SK-N-SH treated with all-trans-retinoic acid at 6 μM for 48 hours (cell line): Measurements from ENCODE around the gene HOXD3.

Experiments
- ATAC-seq: fragments of 200-7000 bp; cut with Tn5 transposase; 3 replicates; pipeline ENCODE4 v1.9.1; 2020; ENCODE audit warnings: mild to moderate bottlenecking, moderate library complexity
- ARNTL ChIP-seq: fragments of 450-650 bp; formaldehyde crosslinking; IDR thresholded peaks from 2 replicates; pipeline ENCODE4 v1.5.0; 2020; ENCODE audit warnings: low read depth, mild to moderate bottlenecking, moderate library complexity, borderline replicate concordance
- BACH2 ChIP-seq: fragments of 250-450 bp; sonication (Bioruptor Pico); IDR thresholded peaks from 2 replicates; pipeline ENCODE4 v1.9.0; 2021; ENCODE audit warnings: mild to moderate bottlenecking, borderline replicate concordance
- CREB5 ChIP-seq: fragments of 250-450 bp; sonication (Bioruptor Pico); IDR thresholded peaks from 2 replicates; pipeline ENCODE4 v1.5.1; 2020; ENCODE audit warnings: low read depth, mild to moderate bottlenecking, moderate library complexity
- CSRNP3 ChIP-seq: fragments of 250-450 bp; sonication (Bioruptor Pico); IDR thresholded peaks from 2 replicates; pipeline ENCODE4 v1.5.1; 2021; ENCODE audit warnings: mild to moderate bottlenecking, moderate library complexity
- ESRRG ChIP-seq: fragments of 250-450 bp; sonication (Bioruptor Pico); IDR thresholded peaks from 2 replicates; pipeline ENCODE4 v1.6.1; 2021; ENCODE audit warnings: mild to moderate bottlenecking
- ISL1 ChIP-seq: fragments of 250-450 bp; sonication (Bioruptor Pico); IDR thresholded peaks from 2 replicates; pipeline ENCODE4 v2.1.2; 2022; ENCODE audit warnings: mild to moderate bottlenecking, moderate library complexity
- OSR1 ChIP-seq: fragments of 250-450 bp; sonication (Bioruptor Pico); IDR thresholded peaks from 2 replicates; pipeline ENCODE4 v1.8.0; 2022; ENCODE audit warnings: moderate library complexity, mild to moderate bottlenecking, inconsistent platforms
- PATZ1 ChIP-seq: fragments of 250-450 bp; sonication (Bioruptor Pico); IDR thresholded peaks from 2 replicates; pipeline ENCODE4 v1.8.0; 2020; ENCODE audit warnings: mild to moderate bottlenecking, moderate library complexity, borderline replicate concordance
- RARB ChIP-seq: fragments of 250-450 bp; sonication (Bioruptor Pico); IDR thresholded peaks from 2 replicates; pipeline ENCODE4 v1.8.0; 2021; ENCODE audit warnings: mild to moderate bottlenecking, moderate library complexity
- SNAI2 ChIP-seq: fragments of 250-450 bp; sonication (Bioruptor Pico); IDR thresholded peaks from 2 replicates; pipeline ENCODE4 v1.5.0; 2020; ENCODE audit warnings: mild to moderate bottlenecking, moderate library complexity
- TCF4 ChIP-seq: fragments of 250-450 bp; sonication (Bioruptor Pico); IDR thresholded peaks from 2 replicates; pipeline ENCODE4 v1.8.0; 2021; ENCODE audit warnings: mild to moderate bottlenecking, moderate library complexity, borderline replicate concordance
- TOX ChIP-seq: fragments of 250-450 bp; sonication (Bioruptor Pico); IDR thresholded peaks from 2 replicates; pipeline ENCODE4 v1.8.0; 2021; ENCODE audit warnings: mild to moderate bottlenecking, moderate library complexity, borderline replicate concordance
- ZFP3 ChIP-seq: fragments of 250-450 bp; sonication (Bioruptor Pico); IDR thresholded peaks from 2 replicates; pipeline ENCODE4 v1.5.0; 2020; ENCODE audit warnings: mild to moderate bottlenecking, moderate library complexity
- ZFP30 ChIP-seq: fragments of 450-650 bp; formaldehyde crosslinking; IDR thresholded peaks from 2 replicates; pipeline ENCODE4 v1.5.0; 2022; ENCODE audit warnings: mild to moderate bottlenecking, moderate library complexity
- ZNF565 ChIP-seq: fragments of 450-650 bp; formaldehyde crosslinking; conservative IDR thresholded peaks from 2 replicates; pipeline ENCODE4 v1.5.0; 2020; ENCODE audit warnings: low read depth, mild to moderate bottlenecking, moderate library complexity
- ZNF70 ChIP-seq: fragments of 450-650 bp; formaldehyde crosslinking; IDR thresholded peaks from 2 replicates; pipeline ENCODE4 v1.5.0; 2020; ENCODE audit warnings: mild to moderate bottlenecking, moderate library complexity
- ZNF8 ChIP-seq: fragments of 450-650 bp; formaldehyde crosslinking; IDR thresholded peaks from 2 replicates; pipeline ENCODE4 v1.5.0; 2020; ENCODE audit warnings: mild to moderate bottlenecking, moderate library complexity
- TF ChIP-seq, protein P1 (sequence below): fragments of 250-450 bp; sonication (Bioruptor Pico); IDR thresholded peaks from 2 replicates; pipeline ENCODE4 v1.5.0; 2020; ENCODE audit warnings: mild to moderate bottlenecking, moderate library complexity
- TF ChIP-seq, protein P2 (sequence below): fragments of 250-450 bp; sonication (Bioruptor Pico); IDR thresholded peaks from 2 replicates; pipeline ENCODE4 v1.8.0; 2021; ENCODE audit warnings: low read depth, mild to moderate bottlenecking, moderate library complexity, borderline replicate concordance

The HOXD3 gene

GRCh38 chr2:176147800-176148496, 9.2 kb upstream of the HOXD3 start:
- ATAC-seq = no peak
- peak; percentile 48; the same call in 1 of the 2 replicates for TF ChIP-seq ZNF70 (CRISPR knock-in tag)
- TF ChIP-seq, protein P1, sequence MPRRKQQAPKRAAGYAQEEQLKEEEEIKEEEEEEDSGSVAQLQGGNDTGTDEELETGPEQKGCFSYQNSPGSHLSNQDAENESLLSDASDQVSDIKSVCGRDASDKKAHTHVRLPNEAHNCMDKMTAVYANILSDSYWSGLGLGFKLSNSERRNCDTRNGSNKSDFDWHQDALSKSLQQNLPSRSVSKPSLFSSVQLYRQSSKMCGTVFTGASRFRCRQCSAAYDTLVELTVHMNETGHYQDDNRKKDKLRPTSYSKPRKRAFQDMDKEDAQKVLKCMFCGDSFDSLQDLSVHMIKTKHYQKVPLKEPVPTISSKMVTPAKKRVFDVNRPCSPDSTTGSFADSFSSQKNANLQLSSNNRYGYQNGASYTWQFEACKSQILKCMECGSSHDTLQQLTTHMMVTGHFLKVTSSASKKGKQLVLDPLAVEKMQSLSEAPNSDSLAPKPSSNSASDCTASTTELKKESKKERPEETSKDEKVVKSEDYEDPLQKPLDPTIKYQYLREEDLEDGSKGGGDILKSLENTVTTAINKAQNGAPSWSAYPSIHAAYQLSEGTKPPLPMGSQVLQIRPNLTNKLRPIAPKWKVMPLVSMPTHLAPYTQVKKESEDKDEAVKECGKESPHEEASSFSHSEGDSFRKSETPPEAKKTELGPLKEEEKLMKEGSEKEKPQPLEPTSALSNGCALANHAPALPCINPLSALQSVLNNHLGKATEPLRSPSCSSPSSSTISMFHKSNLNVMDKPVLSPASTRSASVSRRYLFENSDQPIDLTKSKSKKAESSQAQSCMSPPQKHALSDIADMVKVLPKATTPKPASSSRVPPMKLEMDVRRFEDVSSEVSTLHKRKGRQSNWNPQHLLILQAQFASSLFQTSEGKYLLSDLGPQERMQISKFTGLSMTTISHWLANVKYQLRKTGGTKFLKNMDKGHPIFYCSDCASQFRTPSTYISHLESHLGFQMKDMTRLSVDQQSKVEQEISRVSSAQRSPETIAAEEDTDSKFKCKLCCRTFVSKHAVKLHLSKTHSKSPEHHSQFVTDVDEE (CRISPR knock-in tag) = no peak

- no peak for ATAC-seq
- TF ChIP-seq CREB5 (CRISPR knock-in tag) = no peak
- TF ChIP-seq ARNTL = no peak
- no peak for TF ChIP-seq ZNF70 (CRISPR knock-in tag)
- TF ChIP-seq TCF4 (CRISPR knock-in tag) = no peak
- TF ChIP-seq ZNF8 (CRISPR knock-in tag) = no peak
- no peak for TF ChIP-seq BACH2 (CRISPR knock-in tag)
- TF ChIP-seq PATZ1 (CRISPR knock-in tag) = no peak
- TF ChIP-seq CSRNP3 = no peak
- no peak for TF ChIP-seq TOX (CRISPR knock-in tag)
- no peak for TF ChIP-seq ISL1 (CRISPR knock-in tag)
Measured at GRCh38 chr2:176148751-176149421, 8.2 kb upstream of the HOXD3 start.

GRCh38 chr2:176149481-176149938, 7.6 kb upstream of the HOXD3 start:
- ATAC-seq = no peak
- TF ChIP-seq, protein P2, sequence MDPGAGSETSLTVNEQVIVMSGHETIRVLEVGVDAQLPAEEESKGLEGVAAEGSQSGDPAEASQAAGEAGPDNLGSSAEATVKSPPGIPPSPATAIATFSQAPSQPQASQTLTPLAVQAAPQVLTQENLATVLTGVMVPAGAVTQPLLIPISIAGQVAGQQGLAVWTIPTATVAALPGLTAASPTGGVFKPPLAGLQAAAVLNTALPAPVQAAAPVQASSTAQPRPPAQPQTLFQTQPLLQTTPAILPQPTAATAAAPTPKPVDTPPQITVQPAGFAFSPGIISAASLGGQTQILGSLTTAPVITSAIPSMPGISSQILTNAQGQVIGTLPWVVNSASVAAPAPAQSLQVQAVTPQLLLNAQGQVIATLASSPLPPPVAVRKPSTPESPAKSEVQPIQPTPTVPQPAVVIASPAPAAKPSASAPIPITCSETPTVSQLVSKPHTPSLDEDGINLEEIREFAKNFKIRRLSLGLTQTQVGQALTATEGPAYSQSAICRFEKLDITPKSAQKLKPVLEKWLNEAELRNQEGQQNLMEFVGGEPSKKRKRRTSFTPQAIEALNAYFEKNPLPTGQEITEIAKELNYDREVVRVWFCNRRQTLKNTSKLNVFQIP = no peak
- no peak for TF ChIP-seq ZNF8 (CRISPR knock-in tag)
- no peak for TF ChIP-seq ZNF565 (CRISPR knock-in tag)
- no peak for TF ChIP-seq RARB (CRISPR knock-in tag)
- no peak for TF ChIP-seq ZNF70 (CRISPR knock-in tag)
- no peak for TF ChIP-seq OSR1 (CRISPR knock-in tag)
- TF ChIP-seq, protein P1 (CRISPR knock-in tag) = no peak
- TF ChIP-seq SNAI2 (CRISPR knock-in tag) = no peak
- TF ChIP-seq ESRRG = no peak
- TF ChIP-seq ZFP3 = no peak
- TF ChIP-seq ZFP30 (CRISPR knock-in tag) = no peak
- TF ChIP-seq TCF4 (CRISPR knock-in tag) = no peak
- no peak for TF ChIP-seq CSRNP3
- no peak for TF ChIP-seq ARNTL
- TF ChIP-seq ISL1 (CRISPR knock-in tag) = no peak
- TF ChIP-seq CREB5 (CRISPR knock-in tag) = no peak
